Gastroesophageal sphincter (tissue), 3 donors: ENCODE measurements around the gene PPIF.

ENCODE experiments used
- EP300 ChIP-seq: sonication (generic); formaldehyde crosslinking; IDR thresholded peaks from one replicate; pipeline ENCODE4 v1.6.1; 2017; ENCODE audit warnings: antibody characterized with exemption, mild to moderate bottlenecking
- POLR2A ChIP-seq, 2 donors: fragments of 450-650 bp; IDR thresholded peaks; one replicate each; pipeline ENCODE4 v1.6.1; 2017; ENCODE audit warnings: antibody characterized with exemption in 2 of 2, mild to moderate bottlenecking in 2 of 2, moderate library complexity in 1 of 2
- POLR2AphosphoS5 ChIP-seq: sonication (generic); formaldehyde crosslinking; IDR thresholded peaks from one replicate; pipeline ENCODE4 v1.6.1; 2017; ENCODE audit warnings: antibody characterized with exemption
- TF ChIP-seq, protein P1 (sequence below), 4 experiments: fragments of 200-600 bp in 2 of 4; fragments of 450-650 bp in 2 of 4; sonication (generic) in 1 of 4; IDR thresholded peaks; one replicate each; pipeline ENCODE4 v1.5.1; 2017 to 2019; ENCODE audit warnings: antibody characterized with exemption in 4 of 4, mild to moderate bottlenecking in 2 of 4, moderate library complexity in 2 of 4

DNA sequence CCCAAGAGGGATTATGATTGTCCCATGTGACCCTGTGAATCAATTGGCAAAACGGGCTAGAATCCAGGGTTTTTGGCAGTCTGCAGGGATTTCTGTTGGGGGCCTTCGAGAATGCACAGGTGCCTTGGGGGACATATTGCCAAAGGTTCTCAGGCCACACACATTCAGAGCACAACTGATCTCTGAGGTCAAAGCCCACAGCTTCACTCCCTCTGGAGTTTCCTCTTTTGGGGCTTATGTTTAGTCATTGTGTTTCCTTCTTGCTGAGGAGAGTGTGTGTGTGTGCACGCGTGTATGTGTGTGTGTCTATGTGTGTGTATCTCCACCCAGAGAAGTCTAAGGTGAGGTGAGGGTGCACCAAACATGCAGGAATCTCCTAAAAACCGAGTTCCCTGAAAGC is 8.8 kb downstream of the PPIF start:
- TF ChIP-seq, protein P1, sequence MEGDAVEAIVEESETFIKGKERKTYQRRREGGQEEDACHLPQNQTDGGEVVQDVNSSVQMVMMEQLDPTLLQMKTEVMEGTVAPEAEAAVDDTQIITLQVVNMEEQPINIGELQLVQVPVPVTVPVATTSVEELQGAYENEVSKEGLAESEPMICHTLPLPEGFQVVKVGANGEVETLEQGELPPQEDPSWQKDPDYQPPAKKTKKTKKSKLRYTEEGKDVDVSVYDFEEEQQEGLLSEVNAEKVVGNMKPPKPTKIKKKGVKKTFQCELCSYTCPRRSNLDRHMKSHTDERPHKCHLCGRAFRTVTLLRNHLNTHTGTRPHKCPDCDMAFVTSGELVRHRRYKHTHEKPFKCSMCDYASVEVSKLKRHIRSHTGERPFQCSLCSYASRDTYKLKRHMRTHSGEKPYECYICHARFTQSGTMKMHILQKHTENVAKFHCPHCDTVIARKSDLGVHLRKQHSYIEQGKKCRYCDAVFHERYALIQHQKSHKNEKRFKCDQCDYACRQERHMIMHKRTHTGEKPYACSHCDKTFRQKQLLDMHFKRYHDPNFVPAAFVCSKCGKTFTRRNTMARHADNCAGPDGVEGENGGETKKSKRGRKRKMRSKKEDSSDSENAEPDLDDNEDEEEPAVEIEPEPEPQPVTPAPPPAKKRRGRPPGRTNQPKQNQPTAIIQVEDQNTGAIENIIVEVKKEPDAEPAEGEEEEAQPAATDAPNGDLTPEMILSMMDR (IDR thresholded peaks at IDR 0.05): no peak
- TF ChIP-seq POLR2AphosphoS5 (no peak), POLR2A (IDR thresholded peaks at IDR 0.05) (no peak), EP300 (no peak)
